K562 (cell line): Measurements from ENCODE around the gene NOCT. TPM values are rescaled to one million over a fixed set of nuclear protein-coding genes. Genes with fewer than 3 reads are reported as not detected.

ENCODE experiments used
- ARID3A ChIP-seq: IDR thresholded peaks from 2 replicates; pipeline ENCODE4 v1.6.1; 2012; ENCODE audit warnings: low read depth, low read length, improper control_type of control experiment, borderline replicate concordance
- BHLHE40 ChIP-seq: IDR thresholded peaks from 2 replicates; pipeline ENCODE4 v1.6.1; 2011; ENCODE audit warnings: low read length, improper control_type of control experiment
- ETS1 ChIP-seq: conservative IDR thresholded peaks from 2 replicates; pipeline ENCODE4 v1.6.1; 2011; ENCODE audit warnings: low read depth, mild to moderate bottlenecking, low read length; ENCODE audit not compliant: control insufficient read depth
- FOXP4 ChIP-seq: sonication (generic); formaldehyde crosslinking; IDR thresholded peaks from 2 replicates; pipeline ENCODE4 v1.8.0; 2022; ENCODE audit warnings: mild to moderate bottlenecking, missing genetic modification reagents, borderline replicate concordance
- PHB ChIP-seq: fragments of 250-450 bp; sonication (Bioruptor Pico); IDR thresholded peaks from 2 replicates; pipeline ENCODE4 v1.5.0; 2021
- PRPF4 ChIP-seq: fragments of 200-400 bp; formaldehyde crosslinking; IDR thresholded peaks from one replicate; pipeline ENCODE4 v1.6.1; 2017; ENCODE audit warnings: low read length, low read depth, mild to moderate bottlenecking; ENCODE audit not compliant: insufficient read depth, poor library complexity, severe bottlenecking
- SFPQ ChIP-seq: fragments of 200-400 bp; formaldehyde crosslinking; IDR thresholded peaks from 2 replicates; pipeline ENCODE4 v1.6.1; 2017; ENCODE audit warnings: mild to moderate bottlenecking, low read depth, low read length, moderate library complexity
- TAF1 ChIP-seq: IDR thresholded peaks from 2 replicates; pipeline ENCODE4 v1.6.1; 2011; ENCODE audit warnings: mild to moderate bottlenecking, low read length, moderate library complexity; ENCODE audit not compliant: insufficient read depth, control insufficient read depth, severe bottlenecking; ENCODE audit errors: extremely low read depth
- THRAP3 ChIP-seq: fragments of 450-650 bp; IDR thresholded peaks from 2 replicates; pipeline ENCODE4 v1.6.1; 2016; ENCODE audit warnings: mild to moderate bottlenecking, inconsistent platforms, borderline replicate concordance
- ZNF224 ChIP-seq: sonication (generic); formaldehyde crosslinking; IDR thresholded peaks from 2 replicates; pipeline ENCODE4 v1.8.0; 2022; ENCODE audit warnings: mild to moderate bottlenecking, missing genetic modification reagents
- ZNF280A ChIP-seq: fragments of 450-650 bp; IDR thresholded peaks from 2 replicates; pipeline ENCODE4 v1.6.1; 2018; ENCODE audit warnings: mild to moderate bottlenecking, low read depth; ENCODE audit not compliant: partially characterized antibody
- ZNF507 ChIP-seq: conservative IDR thresholded peaks from 2 replicates; pipeline ENCODE4 v1.6.1; 2017; ENCODE audit warnings: missing genetic modification characterization, missing compliant biosample characterization
- polyA plus RNA-seq, 8 experiments: library from polyadenylated mRNA; depleted of rRNA in 4 of 8; stranded (reverse) in 5 of 8; unstranded in 3 of 8; fragments of >200 nt; fragmentation: Nextera tagmentation in 2 of 8; fragmentation: Illumina TruSeq in 1 of 8; extraction: Ambion mirVana in 2 of 8; extraction: Trizol in 1 of 8; gene quantifications; 2 replicates each; pipeline versions ENCODE4 v1.2.1 to v1.2.3, GENCODE V29; 2011 to 2014; ENCODE audit warnings: inconsistent platforms in 1 of 8, missing spikeins in 1 of 8
- total RNA-seq, 7 experiments: library from RNA; depleted of rRNA in 6 of 7; stranded (reverse); fragments of >200 nt in 6 of 7; fragmentation: Illumina TruSeq in 2 of 7; extraction: Trizol in 2 of 7; gene quantifications; 2 replicates each; pipeline versions ENCODE4 v1.2.1 to v1.2.3, GENCODE V29; 2011 to 2021; ENCODE audit warnings: low replicate concordance in 1 of 7

Gene NOCT
- total and polyA plus RNA-seq, 9 of the 15 experiments (the other 6 are each of a cell fraction or from before 2014, with no cell fraction given), result 1.3 to 20.2 (median 11.1) TPM

GRCh38 chr4:139015269-139015947 lies at the start of gene NOCT (continued):
- no peak for TF ChIP-seq ZNF280A
- TF ChIP-seq BHLHE40, result peak; percentile 91
- TF ChIP-seq PRPF4, result peak; percentile 80
- TF ChIP-seq ZNF507 (tag), result no peak
- peak; percentile 97 for TF ChIP-seq TAF1
- 0 out of 2 replicates have a peak, but pooled peaks have one; percentile 76 for TF ChIP-seq FOXP4 (CRISPR knock-in tag)
- peak; percentile 67; the same call in 1 of the 2 replicates for TF ChIP-seq ETS1
- TF ChIP-seq ZNF224, result peak; percentile 34; the same call in 1 of the 2 replicates
- TF ChIP-seq THRAP3, result no peak
- no peak for TF ChIP-seq SFPQ
- peak; percentile 11; the same call in 1 of the 2 replicates for TF ChIP-seq ARID3A
- 0 out of 2 replicates have a peak, but pooled peaks have one; percentile 11 for TF ChIP-seq PHB
